H1 (cell line): ENCODE results near the gene ABCC10. TPM values are rescaled to one million over a fixed set of nuclear protein-coding genes. Genes with fewer than 3 reads are reported as not detected.

Experiments used
- CTCF ChIA-PET: fragments of 300-600 bp; sonication (Branson Sonifier 250); formaldehyde crosslinking; loops from one replicate; lab custom pipeline; 2021; ENCODE audit not compliant: partially characterized antibody; lab: Charles Lee
- POLR2A ChIA-PET: fragments of 300-600 bp; sonication (Branson Sonifier 250); formaldehyde crosslinking; loops from one replicate; lab custom pipeline; 2021; ENCODE audit warnings: inconsistent platforms; ENCODE audit not compliant: partially characterized antibody; lab: Charles Lee
- DNase-seq, 2 experiments: peaks; one replicate each; pipeline versions ENCODE4 v3.0.0 to v3.0.0-alpha.2; 2010 to 2022; ENCODE audit warnings: low spot score in 2 of 2, low read depth in 1 of 2, mixed read lengths in 1 of 2
- FAIRE-seq: peaks from 2 replicates; lab custom pipeline; 2011; peaks lifted over from hg19 to GRCh38; lab: Jason Lieb, UNC
- H2AFZ ChIP-seq: 2 replicates; pipeline ENCODE4 v1.8.1; 2012; ENCODE audit warnings: low read length, inconsistent platforms
- H2AK5ac ChIP-seq: 2 replicates; pipeline ENCODE4 v1.6.1; 2013; ENCODE audit warnings: low read depth, low read length
- H2BK120ac ChIP-seq: replicated peaks from 2 replicates; pipeline ENCODE3; 2013; ENCODE audit warnings: low read depth, low read length, inconsistent platforms
- H2BK12ac ChIP-seq: 2 replicates; pipeline ENCODE4 v1.6.1; 2013; ENCODE audit warnings: low read depth, low read length
- H2BK15ac ChIP-seq: 2 replicates; pipeline ENCODE4 v1.6.1; 2013; ENCODE audit warnings: low read length
- H2BK20ac ChIP-seq: 2 replicates; pipeline ENCODE4 v1.6.1; 2013; ENCODE audit warnings: low read length
- H2BK5ac ChIP-seq: 2 replicates; pipeline ENCODE4 v1.6.1; 2013; ENCODE audit warnings: low read depth, low read length
- H3K14ac ChIP-seq: 2 replicates; pipeline ENCODE4 v1.6.1; 2013; ENCODE audit warnings: inconsistent platforms; ENCODE audit not compliant: insufficient read length
- H3K18ac ChIP-seq: 2 replicates; pipeline ENCODE4 v1.6.1; 2013; ENCODE audit warnings: low read length; ENCODE audit errors: extremely low read depth
- H3K23ac ChIP-seq: 2 replicates; pipeline ENCODE4 v1.6.1; 2013; ENCODE audit warnings: inconsistent platforms; ENCODE audit not compliant: insufficient read length
- H3K23me2 ChIP-seq: 2 replicates; pipeline ENCODE4 v1.6.1; 2013; ENCODE audit warnings: low read depth, low read length
- H3K27ac ChIP-seq: 2 replicates; pipeline ENCODE4 v1.6.1; 2011; ENCODE audit warnings: low read depth, low read length, inconsistent platforms
- H3K27me3 ChIP-seq, 4 experiments: replicated peaks in 1 of 4; 1 replicate in 1 of 4; 2 replicates in 3 of 4; pipeline versions ENCODE4 v1.6.1 to v1.8.1; 2011 to 2013; ENCODE audit warnings: low read length in 3 of 4, mild to moderate bottlenecking in 3 of 4, inconsistent platforms in 2 of 4, mixed read lengths in 2 of 4, moderate library complexity in 1 of 4; ENCODE audit not compliant: control insufficient read depth in 3 of 4, insufficient read depth in 3 of 4; ENCODE audit errors: extremely low read depth in 1 of 4
- H3K36me3 ChIP-seq, 4 experiments: 2 replicates each; pipeline versions ENCODE4 v1.6.1 to v1.8.1; 2011 to 2013; ENCODE audit warnings: mild to moderate bottlenecking in 4 of 4, low read length in 3 of 4, moderate library complexity in 2 of 4, control low read depth in 1 of 4, inconsistent platforms in 1 of 4; ENCODE audit not compliant: insufficient read depth in 4 of 4, control insufficient read depth in 2 of 4
- H3K4ac ChIP-seq: replicated peaks from 2 replicates; pipeline ENCODE3; 2013; ENCODE audit warnings: low read length, low read depth, mixed read lengths, inconsistent platforms; ENCODE audit not compliant: insufficient read length
- H3K4me1 ChIP-seq, 4 experiments: replicated peaks in 1 of 4; 1 replicate in 1 of 4; 2 replicates in 3 of 4; pipeline versions ENCODE4 v1.6.1 to v1.8.1; 2011 to 2013; ENCODE audit warnings: low read length in 3 of 4, inconsistent platforms in 2 of 4, mixed read lengths in 1 of 4; ENCODE audit not compliant: insufficient read depth in 4 of 4, control insufficient read depth in 3 of 4
- H3K4me2 ChIP-seq, 2 experiments: 2 replicates each; pipeline versions ENCODE4 v1.6.1 to v1.8.1; 2011 to 2013; ENCODE audit warnings: low read depth in 2 of 2, low read length in 2 of 2, control low read depth in 1 of 2, inconsistent platforms in 1 of 2, mild to moderate bottlenecking in 1 of 2; ENCODE audit not compliant: insufficient read depth in 1 of 2
- H3K4me3 ChIP-seq, 4 experiments: fragments of 200-600, 300-600 bp in 1 of 4; sonication (generic), shearing (Covaris generic), sonication (Bioruptor Twin) in 1 of 4; 2 replicates each; pipeline versions ENCODE4 v1.5.1 to v1.8.1; 2011 to 2016; ENCODE audit warnings: low read length in 4 of 4, low read depth in 3 of 4, control low read depth in 2 of 4, inconsistent platforms in 2 of 4, mild to moderate bottlenecking in 2 of 4, mixed read lengths in 1 of 4, moderate library complexity in 1 of 4; ENCODE audit not compliant: insufficient read depth in 2 of 4; ENCODE audit errors: extremely low read depth in 1 of 4
- H3K56ac ChIP-seq: replicated peaks from 2 replicates; pipeline ENCODE3; 2013; ENCODE audit warnings: low read depth, mild to moderate bottlenecking, mixed read lengths, low read length, inconsistent platforms; ENCODE audit not compliant: insufficient read length
- H3K79me1 ChIP-seq: 2 replicates; pipeline ENCODE4 v1.6.1; 2013; ENCODE audit warnings: low read depth, low read length, control low read depth
- H3K79me2 ChIP-seq, 2 experiments: 2 replicates each; pipeline versions ENCODE4 v1.6.1 to v1.8.1; 2012 to 2013; ENCODE audit warnings: low read length in 2 of 2, mild to moderate bottlenecking in 2 of 2, inconsistent platforms in 1 of 2; ENCODE audit not compliant: insufficient read depth in 2 of 2, control insufficient read depth in 1 of 2
- H3K9ac ChIP-seq, 4 experiments: replicated peaks in 1 of 4; 1 replicate in 1 of 4; 2 replicates in 3 of 4; pipeline versions ENCODE4 v1.6.1 to v1.8.1; 2011 to 2013; ENCODE audit warnings: low read depth in 3 of 4, low read length in 3 of 4, control low read depth in 2 of 4, mild to moderate bottlenecking in 2 of 4, moderate library complexity in 2 of 4, inconsistent platforms in 1 of 4; ENCODE audit errors: extremely low read depth in 1 of 4
- H3K9me3 ChIP-seq, 2 experiments: 2 replicates each; pipeline versions ENCODE4 v1.6.1 to v1.8.1; 2012 to 2013; ENCODE audit warnings: mild to moderate bottlenecking in 2 of 2, moderate library complexity in 2 of 2, control low read depth in 1 of 2, inconsistent platforms in 1 of 2, low read depth in 1 of 2, low read length in 1 of 2, mixed read lengths in 1 of 2; ENCODE audit not compliant: insufficient read depth in 2 of 2
- H4K20me1 ChIP-seq, 2 experiments: replicated peaks in 1 of 2; 2 replicates each; pipeline versions ENCODE3 to v1.8.1; 2011 to 2013; ENCODE audit warnings: inconsistent platforms in 2 of 2, low read length in 2 of 2, mild to moderate bottlenecking in 1 of 2; ENCODE audit not compliant: insufficient read depth in 2 of 2, control insufficient read depth in 1 of 2
- H4K5ac ChIP-seq: 2 replicates; pipeline ENCODE4 v1.6.1; 2013; ENCODE audit warnings: low read length, low read depth, mixed read lengths, inconsistent platforms; ENCODE audit not compliant: insufficient read length
- H4K8ac ChIP-seq: 2 replicates; pipeline ENCODE4 v1.8.0; 2013; ENCODE audit warnings: mild to moderate bottlenecking, moderate library complexity, low read length, inconsistent platforms; ENCODE audit not compliant: insufficient read depth; ENCODE audit errors: extremely low read depth
- H4K91ac ChIP-seq: replicated peaks from 2 replicates; pipeline ENCODE3; 2013; ENCODE audit warnings: low read length, mixed read lengths, inconsistent platforms; ENCODE audit not compliant: insufficient read length
- BACH1 ChIP-seq: IDR thresholded peaks from 2 replicates; pipeline ENCODE4 v1.6.1; 2012; ENCODE audit warnings: low read length, improper control_type of control experiment
- BRCA1 ChIP-seq: IDR thresholded peaks from 2 replicates; pipeline ENCODE4 v1.6.1; 2012; ENCODE audit warnings: low read depth, low read length, improper control_type of control experiment
- CBX8 ChIP-seq: fragments of 300-800, 300-1000 bp; sonication (generic); IDR thresholded peaks from 2 replicates; pipeline ENCODE4 v1.7.1; 2016; ENCODE audit warnings: low read depth, low read length, borderline replicate concordance
- CHD2 ChIP-seq: IDR thresholded peaks from 2 replicates; pipeline ENCODE4 v1.6.1; 2012; ENCODE audit warnings: low read length, improper control_type of control experiment
- EP300 ChIP-seq, 2 experiments: IDR thresholded peaks; 1 replicate in 1 of 2; 2 replicates in 1 of 2; pipeline ENCODE4 v1.6.1; 2011 to 2012; ENCODE audit warnings: low read depth in 2 of 2, low read length in 2 of 2, mild to moderate bottlenecking in 2 of 2, borderline replicate concordance in 1 of 2, inconsistent platforms in 1 of 2, moderate library complexity in 1 of 2
- JUND ChIP-seq: IDR thresholded peaks from 2 replicates; pipeline ENCODE4 v1.6.1; 2011; ENCODE audit warnings: mild to moderate bottlenecking, improper control_type of control experiment, low read length
- PHF8 ChIP-seq: fragments of 200-600 bp; sonication (generic); conservative IDR thresholded peaks from 2 replicates; pipeline ENCODE4 v1.7.1; 2012; ENCODE audit warnings: low read depth, mild to moderate bottlenecking, inconsistent platforms, low read length, moderate library complexity
- SIRT6 ChIP-seq: IDR thresholded peaks from one replicate; pipeline ENCODE4 v1.7.1; 2012; ENCODE audit warnings: low read length, inconsistent platforms
- SP1 ChIP-seq: IDR thresholded peaks from 2 replicates; pipeline ENCODE4 v1.6.1; 2011; ENCODE audit warnings: low read depth, low read length
- SP4 ChIP-seq: IDR thresholded peaks from 2 replicates; pipeline ENCODE4 v1.6.1; 2012; ENCODE audit warnings: low read length, inconsistent platforms
- TBP ChIP-seq: IDR thresholded peaks from 2 replicates; pipeline ENCODE4 v1.6.1; 2011; ENCODE audit warnings: low read depth, low read length, improper control_type of control experiment
- WGBS, 2 experiments: shearing (Covaris generic) in 1 of 2; methylation state at CpG; one replicate each; pipeline versions ENCODE4 v1.1.6 to v1.1.7; 2013 to 2015; ENCODE audit warnings: low lambda C conversion rate in 2 of 2, mixed read lengths in 2 of 2, inconsistent platforms in 1 of 2, low coverage in 1 of 2, missing lambda C conversion rate in 1 of 2; ENCODE audit not compliant: insufficient replicate concordance in 2 of 2, insufficient coverage in 1 of 2, insufficient read length in 1 of 2; ENCODE audit errors: extremely low coverage in 1 of 2, missing lambda C conversion rate in 1 of 2; 5-methylcytosine and 5-hydroxymethylcytosine counted together
- polyA plus RNA-seq, 7 experiments: library from polyadenylated mRNA; depleted of rRNA in 3 of 7; stranded (reverse) in 5 of 7; unstranded in 2 of 7; fragments of >200 nt in 5 of 7; fragments of 200-250 nt in 2 of 7; gene quantifications; 1 replicate in 5 of 7; 2 replicates in 1 of 7; 4 replicates in 1 of 7; pipeline versions ENCODE4 v1.2.1 to v1.2.3, GENCODE V29; 2011 to 2013; ENCODE audit warnings: missing spikeins in 2 of 7, mixed read lengths in 2 of 7
- total RNA-seq: library from RNA; stranded (reverse); fragmentation: NEBNext Ultra II Directional; extraction: Animal tissue kit (Norgen Biotek cat#: 25700); gene quantifications from 2 replicates; pipeline ENCODE4 v1.2.1, GENCODE V29; 2021
- TF ChIP-seq, protein P1 (sequence below): IDR thresholded peaks from 2 replicates; pipeline ENCODE4 v1.6.1; 2012; ENCODE audit warnings: low read length, inconsistent platforms

The ABCC10 gene
- total and polyA plus RNA-seq, 2 of the 8 experiments (the other 6 are each of a cell fraction or from before 2014, with no cell fraction given) = 15.5 to 24.6 TPM

DNA sequence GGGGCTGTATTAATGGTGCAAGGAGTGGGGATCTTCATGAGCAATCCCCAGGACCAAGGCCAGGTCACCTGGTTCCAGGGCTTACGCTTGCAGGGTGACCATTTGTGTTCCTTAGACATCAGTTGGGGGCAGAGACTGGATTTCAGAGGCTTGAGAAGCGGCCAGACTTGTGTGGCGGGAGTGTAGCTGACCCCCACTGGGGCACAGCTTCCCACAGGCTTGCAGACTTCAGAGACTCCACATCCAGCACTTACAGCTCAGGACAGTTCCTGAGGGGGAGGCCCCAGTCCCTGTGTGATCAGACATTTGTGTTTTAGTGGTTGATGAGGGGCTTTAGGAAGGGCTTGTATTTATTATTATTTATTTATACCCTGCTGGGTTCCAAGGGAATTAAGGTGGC lies 65.3 kb downstream of the ABCC10 start:
- Histone ChIP-seq H3K9ac (no peak overlapping the region; a peak in 1 of 7 replicates), H4K91ac (no peak overlapping the region), H2AK5ac (no peak overlapping the region), H3K9me3 (no peaks in the 10 kb centered on the region), H3K18ac (no peak overlapping the region), H3K14ac (no peak overlapping the region), H3K23me2 (no peaks in the 10 kb centered on the region), H3K36me3 (no peaks in the 10 kb centered on the region), H3K27ac (no peak overlapping the region), H3K4me2 (no peak overlapping the region), H3K4me3 (no peak overlapping the region), H4K8ac (no peak overlapping the region), H3K79me1 (peaks cover 31% of the 10 kb centered on the region), H4K20me1 (peaks cover 20 to 42% of the 10 kb centered on the region in 2 experiments), H2BK12ac (no peak overlapping the region), H3K27me3 (no peaks in the 10 kb centered on the region), H2BK5ac (no peak overlapping the region), H2BK120ac (no peak overlapping the region), H4K5ac (no peak overlapping the region), H3K23ac (no peak overlapping the region), H3K79me2 (peaks cover 4 to 54% of the 10 kb centered on the region in 2 experiments; a peak in 3 of 4 replicates), H3K4ac (no peak overlapping the region), H2BK15ac (no peak overlapping the region), H2AFZ (no peak overlapping the region), H3K56ac (no peak overlapping the region), H2BK20ac (no peak overlapping the region), H3K4me1 (peaks cover 7 to 19% (median 15%) of the 10 kb centered on the region in 4 experiments)
- TF ChIP-seq CBX8 = no peak
- no peak for TF ChIP-seq CHD2
- TF ChIP-seq SIRT6 = no peak
- no peak for TF ChIP-seq TBP
- TF ChIP-seq SP4 = no peak
- TF ChIP-seq, protein P1, sequence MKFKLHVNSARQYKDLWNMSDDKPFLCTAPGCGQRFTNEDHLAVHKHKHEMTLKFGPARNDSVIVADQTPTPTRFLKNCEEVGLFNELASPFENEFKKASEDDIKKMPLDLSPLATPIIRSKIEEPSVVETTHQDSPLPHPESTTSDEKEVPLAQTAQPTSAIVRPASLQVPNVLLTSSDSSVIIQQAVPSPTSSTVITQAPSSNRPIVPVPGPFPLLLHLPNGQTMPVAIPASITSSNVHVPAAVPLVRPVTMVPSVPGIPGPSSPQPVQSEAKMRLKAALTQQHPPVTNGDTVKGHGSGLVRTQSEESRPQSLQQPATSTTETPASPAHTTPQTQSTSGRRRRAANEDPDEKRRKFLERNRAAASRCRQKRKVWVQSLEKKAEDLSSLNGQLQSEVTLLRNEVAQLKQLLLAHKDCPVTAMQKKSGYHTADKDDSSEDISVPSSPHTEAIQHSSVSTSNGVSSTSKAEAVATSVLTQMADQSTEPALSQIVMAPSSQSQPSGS = no peak
- TF ChIP-seq EP300 (IDR thresholded peaks at IDR 0.05; ENCODE audit: borderline replicate concordance in 1 of 2, low read depth in 2 of 2, low read length in 2 of 2) = no peak
- no peak for TF ChIP-seq BACH1
- TF ChIP-seq SP1 = no peak
- no peak for TF ChIP-seq PHF8
- no peak for TF ChIP-seq JUND
- TF ChIP-seq BRCA1 = no peak
- DNase-seq (no peak), FAIRE-seq (no peak)
- ChIA-PET CTCF (interaction anchor here (0.8 to 32.9 kb wide), 6 partner anchors 8 to 236 kb away, joined by 3 to 536 read pairs (median 250); partner anchors contain the start of genes ABCC10, DLK2, LRRC73 and TJAP1), POLR2A (interaction anchor here (1.2 to 5.6 kb wide), 7 partner anchors 10 to 36 kb away, joined by 3 to 27 read pairs (median 5); partner anchors contain the start of genes LRRC73, POLR1C, TJAP1 and YIPF3)
- 61% methylated on average over 3 of the region's 3 CpGs; no CpG with 5 or more reads in 1 of the 2 experiments for WGBS, 2 experiments
